DMS114 treated with DMSO at 0.1 percent for 48 hours (cell line): ENCODE measurements around the gene B4GALT1.
"Not testable (repeated sequence)": the region's sequence is repeated elsewhere in the genome, so short reads cannot be mapped to it uniquely, and the experiment has no call there.

Experiments used
- DNase-seq: peaks from one replicate; lab custom pipeline; 2025; ENCODE audit not compliant: unreplicated experiment; lab: John Stamatoyannopoulos, UW

The B4GALT1 gene

GRCh38 chr9:33185406-33185805 lies 18.3 kb upstream of the B4GALT1 start:
- no peak for DNase-seq

GRCh38 chr9:33184963-33185362 lies 17.8 kb upstream of the B4GALT1 start:
- DNase-seq: no peak

GRCh38 chr9:33182519-33182918 lies 15.4 kb upstream of the B4GALT1 start:
- DNase-seq: no peak

GRCh38 chr9:33180526-33181184 lies 13.5 kb upstream of the B4GALT1 start:
- DNase-seq: no peak

- no peak for DNase-seq
Measured at GRCh38 chr9:33178972-33179697, 12.0 kb upstream of the B4GALT1 start.

- DNase-seq: no peak
Measured at GRCh38 chr9:33177639-33178038, 10.5 kb upstream of the B4GALT1 start.

GRCh38 chr9:33177086-33177485 lies 9.9 kb upstream of the B4GALT1 start:
- DNase-seq: no peak

- DNase-seq: no peak
Measured at GRCh38 chr9:33175649-33176325, 8.7 kb upstream of the B4GALT1 start.

GRCh38 chr9:33172256-33173238 lies 5.4 kb upstream of the B4GALT1 start:
- no peak for DNase-seq

- no peak for DNase-seq
Measured at GRCh38 chr9:33170464-33171415, 3.6 kb upstream of the B4GALT1 start.

GRCh38 chr9:33168941-33169544 lies 1.9 kb upstream of the B4GALT1 start:
- no peak for DNase-seq

- no peak for DNase-seq
Measured at GRCh38 chr9:33167972-33168461, 881 bp upstream of the B4GALT1 start.

- no peak for DNase-seq
Measured at GRCh38 chr9:33166231-33167083, 679 bp downstream of the B4GALT1 start.

GRCh38 chr9:33165263-33166151 lies 1.6 kb downstream of the B4GALT1 start:
- DNase-seq: no peak

- DNase-seq: not testable (repeated sequence)
Measured at GRCh38 chr9:33164921-33165262, 2.2 kb downstream of the B4GALT1 start.

GRCh38 chr9:33164138-33164809 lies 2.9 kb downstream of the B4GALT1 start:
- no peak for DNase-seq
